Loucy (cell line): ENCODE measurements around the gene SMAD7.

Source experiments
- H2AFZ ChIP-seq: fragments of 200-600 bp; sonication (generic); 2 replicates; pipeline ENCODE4 v1.6.0; 2016; ENCODE audit warnings: antibody characterized with exemption, mild to moderate bottlenecking, low read length, moderate library complexity
- H3F3A ChIP-seq: fragments of 200-600 bp; 2 replicates; pipeline ENCODE4 v1.6.0; 2016; ENCODE audit warnings: antibody characterized with exemption, low read depth, mild to moderate bottlenecking
- H3K27me3 ChIP-seq: fragments of 200-600 bp; sonication (generic); 2 replicates; pipeline ENCODE4 v1.6.1; 2014; ENCODE audit warnings: low read length, mild to moderate bottlenecking; ENCODE audit not compliant: insufficient read depth, poor library complexity, severe bottlenecking
- H3K36me3 ChIP-seq: fragments of 200-600 bp; sonication (generic); 2 replicates; pipeline ENCODE4 v1.6.1; 2016; ENCODE audit warnings: low read length; ENCODE audit not compliant: insufficient read depth
- H3K4me1 ChIP-seq: fragments of 200-600 bp; sonication (generic); 2 replicates; pipeline ENCODE4 v1.5.1; 2014; ENCODE audit warnings: low read length, mild to moderate bottlenecking; ENCODE audit not compliant: insufficient read depth, poor library complexity, severe bottlenecking
- H3K4me2 ChIP-seq: fragments of 200-600 bp; sonication (generic); 2 replicates; pipeline ENCODE4 v1.6.0; 2014; ENCODE audit warnings: antibody characterized with exemption, low read length, low read depth, mild to moderate bottlenecking; ENCODE audit not compliant: poor library complexity, severe bottlenecking
- H3K4me3 ChIP-seq: fragments of 200-600 bp; sonication (generic); 2 replicates; pipeline ENCODE4 v1.5.1; 2014; ENCODE audit warnings: low read length, mild to moderate bottlenecking, mixed read lengths; ENCODE audit not compliant: poor library complexity, severe bottlenecking
- H3K79me2 ChIP-seq: fragments of 200-600 bp; sonication (generic); 2 replicates; pipeline ENCODE4 v1.6.1; 2014; ENCODE audit warnings: low read length; ENCODE audit not compliant: insufficient read depth
- H3K9ac ChIP-seq: fragments of 200-600 bp; sonication (generic); 2 replicates; pipeline ENCODE4 v1.6.0; 2014; ENCODE audit warnings: mild to moderate bottlenecking, low read depth, low read length, moderate library complexity; ENCODE audit not compliant: poor library complexity, severe bottlenecking
- H3K9me2 ChIP-seq: fragments of 200-600 bp; sonication (generic); replicated peaks from 2 replicates; pipeline ENCODE4 v1.6.1; 2016; ENCODE audit warnings: low read depth, low read length, mixed read lengths
- H3K9me3 ChIP-seq: fragments of 200-600 bp; sonication (generic); 2 replicates; pipeline ENCODE4 v1.6.1; 2014; ENCODE audit warnings: mild to moderate bottlenecking, antibody characterized with exemption, low read length, low read depth; ENCODE audit not compliant: insufficient read depth
- H4K20me1 ChIP-seq: fragments of 200-600 bp; sonication (generic); 2 replicates; pipeline ENCODE4 v1.6.0; 2014; ENCODE audit warnings: antibody characterized with exemption, low read length, mild to moderate bottlenecking; ENCODE audit not compliant: insufficient read depth, poor library complexity, severe bottlenecking
- EZH2phosphoT487 ChIP-seq: fragments of 200-600 bp; IDR thresholded peaks from 2 replicates; pipeline ENCODE4 v1.6.1; 2018; ENCODE audit warnings: antibody characterized with exemption, mild to moderate bottlenecking, moderate library complexity, borderline replicate concordance
- TF ChIP-seq, protein P1 (sequence below): fragments of 200-600 bp; sonication (generic); conservative IDR thresholded peaks from 2 replicates; pipeline ENCODE4 v1.5.1; 2014; ENCODE audit warnings: mild to moderate bottlenecking, antibody characterized with exemption, low read length

Gene SMAD7

DNA sequence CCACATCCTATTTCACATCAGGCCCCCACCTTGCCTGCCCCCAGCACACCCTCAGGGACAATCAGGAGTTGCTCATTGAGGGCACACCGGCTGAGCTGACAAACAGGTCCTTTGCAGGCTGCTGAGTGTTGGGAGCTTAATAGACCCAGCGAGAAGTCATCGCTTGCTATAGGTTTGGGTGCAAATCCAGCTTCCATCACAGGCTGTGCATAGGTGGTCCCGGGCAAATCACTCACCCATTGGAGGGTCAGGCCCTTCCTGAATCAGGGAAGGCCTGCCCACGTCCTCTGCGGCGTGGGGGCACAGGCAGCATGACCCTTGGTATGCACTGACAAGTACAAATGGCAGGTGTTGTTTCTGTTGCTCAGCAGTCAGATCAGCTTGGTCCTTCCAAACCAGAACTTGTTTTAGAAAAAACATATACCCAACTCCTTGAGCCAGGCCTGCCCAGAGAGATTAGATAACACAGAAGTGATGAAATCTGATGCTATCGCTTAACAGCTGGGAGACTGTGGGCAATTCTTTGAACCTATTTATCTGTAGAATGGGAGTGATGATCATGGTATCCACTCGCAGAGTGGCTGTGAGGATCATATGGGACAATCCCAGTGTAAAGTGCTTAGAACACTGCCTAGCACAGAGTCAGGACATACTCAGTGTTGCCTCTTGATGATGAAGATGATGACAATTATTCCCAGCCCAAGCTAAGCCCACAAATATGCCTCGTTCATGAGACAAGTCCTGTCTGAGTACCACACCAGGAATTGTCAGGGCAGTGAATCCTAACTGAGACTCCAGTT, 34.9 kb downstream of the SMAD7 start:
- H2AFZ ChIP-seq, result no peak overlapping the region
- no peaks in the 10 kb centered on the region for H3K27me3 ChIP-seq
- H3K9me3 ChIP-seq, result no peaks in the 10 kb centered on the region
- no peaks in the 10 kb centered on the region for H3F3A ChIP-seq
- peaks cover 7% of the 10 kb centered on the region; the same call in 1 of the 2 replicates for H3K79me2 ChIP-seq
- TF ChIP-seq EZH2phosphoT487, result no peak
- TF ChIP-seq, protein P1, sequence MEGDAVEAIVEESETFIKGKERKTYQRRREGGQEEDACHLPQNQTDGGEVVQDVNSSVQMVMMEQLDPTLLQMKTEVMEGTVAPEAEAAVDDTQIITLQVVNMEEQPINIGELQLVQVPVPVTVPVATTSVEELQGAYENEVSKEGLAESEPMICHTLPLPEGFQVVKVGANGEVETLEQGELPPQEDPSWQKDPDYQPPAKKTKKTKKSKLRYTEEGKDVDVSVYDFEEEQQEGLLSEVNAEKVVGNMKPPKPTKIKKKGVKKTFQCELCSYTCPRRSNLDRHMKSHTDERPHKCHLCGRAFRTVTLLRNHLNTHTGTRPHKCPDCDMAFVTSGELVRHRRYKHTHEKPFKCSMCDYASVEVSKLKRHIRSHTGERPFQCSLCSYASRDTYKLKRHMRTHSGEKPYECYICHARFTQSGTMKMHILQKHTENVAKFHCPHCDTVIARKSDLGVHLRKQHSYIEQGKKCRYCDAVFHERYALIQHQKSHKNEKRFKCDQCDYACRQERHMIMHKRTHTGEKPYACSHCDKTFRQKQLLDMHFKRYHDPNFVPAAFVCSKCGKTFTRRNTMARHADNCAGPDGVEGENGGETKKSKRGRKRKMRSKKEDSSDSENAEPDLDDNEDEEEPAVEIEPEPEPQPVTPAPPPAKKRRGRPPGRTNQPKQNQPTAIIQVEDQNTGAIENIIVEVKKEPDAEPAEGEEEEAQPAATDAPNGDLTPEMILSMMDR, result no peak
- no peaks in the 10 kb centered on the region for H3K4me1 ChIP-seq
- H3K9ac ChIP-seq, result no peak overlapping the region
- no peaks in the 10 kb centered on the region for H3K9me2 ChIP-seq
- H3K36me3 ChIP-seq, result peaks cover 26% of the 10 kb centered on the region; the same call in 1 of the 2 replicates
- no peak overlapping the region for H3K4me2 ChIP-seq
- H3K4me3 ChIP-seq, result no peak overlapping the region
- peaks cover 11% of the 10 kb centered on the region for H4K20me1 ChIP-seq

DNA sequence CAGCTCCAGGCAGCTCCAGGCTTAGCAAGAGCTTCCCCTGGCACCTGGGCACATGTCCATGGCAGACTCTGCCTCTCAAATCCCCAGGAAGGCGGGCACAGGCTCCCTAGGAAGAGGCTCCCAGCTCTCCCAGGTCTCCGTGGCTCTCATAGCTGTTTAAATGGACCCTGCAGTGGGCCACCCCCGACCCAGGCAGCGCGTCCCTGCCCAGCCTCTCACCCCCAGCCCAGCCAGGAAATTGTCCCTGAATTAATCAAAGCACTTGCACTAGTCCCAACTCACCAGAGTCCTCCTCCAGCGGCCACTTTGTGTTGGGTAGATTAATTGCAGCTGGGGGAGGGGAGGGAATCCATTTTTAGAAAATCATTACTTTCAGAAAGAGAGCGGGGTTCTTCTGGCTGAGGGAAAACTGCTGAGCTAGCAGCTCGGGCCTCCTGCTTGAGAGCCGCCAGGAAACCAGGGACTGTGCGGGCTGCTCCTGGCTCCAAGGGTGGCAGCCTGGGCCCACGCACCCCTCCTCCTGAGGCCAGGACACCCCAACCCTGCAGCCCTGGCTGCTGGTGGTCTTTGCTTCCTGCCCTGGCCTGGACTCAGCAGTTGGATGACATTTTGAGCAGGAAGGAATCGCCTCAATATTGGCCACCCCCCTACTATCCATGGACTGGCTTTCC, 36.0 kb downstream of the SMAD7 start:
- Histone ChIP-seq H3K9me3 (no peaks in the 10 kb centered on the region), H2AFZ (no peak overlapping the region), H3F3A (no peaks in the 10 kb centered on the region), H3K36me3 (peaks cover 16% of the 10 kb centered on the region; the same call in 1 of the 2 replicates), H3K9ac (no peak overlapping the region), H3K9me2 (no peaks in the 10 kb centered on the region), H3K4me2 (no peak overlapping the region), H3K4me1 (peaks cover 7% of the 10 kb centered on the region), H3K27me3 (no peaks in the 10 kb centered on the region), H3K79me2 (no peaks in the 10 kb centered on the region), H4K20me1 (peaks cover 5% of the 10 kb centered on the region), H3K4me3 (no peak overlapping the region)
- no peak for TF ChIP-seq EZH2phosphoT487
- TF ChIP-seq, protein P1, result no peak

DNA sequence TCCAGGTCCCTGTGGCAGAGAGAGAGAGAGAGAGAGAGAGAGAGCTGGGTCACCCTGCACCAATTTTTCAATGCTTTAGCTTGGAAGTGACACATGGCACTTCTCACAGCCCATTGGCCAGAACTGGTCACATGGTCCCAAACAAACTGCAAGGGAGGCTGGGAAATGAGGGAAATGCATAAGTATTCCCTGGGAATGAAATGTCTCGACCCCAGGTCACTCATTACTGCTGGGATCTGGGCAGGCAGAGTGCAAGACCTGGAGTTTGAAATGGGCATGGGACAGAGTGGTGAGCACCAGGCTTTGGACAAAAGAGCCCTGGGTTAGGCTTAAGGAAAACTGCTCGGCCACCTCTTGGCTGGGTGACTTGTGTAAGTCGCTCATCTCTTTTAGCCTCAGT, 37.0 kb downstream of the SMAD7 start:
- Histone ChIP-seq H2AFZ (no peak overlapping the region), H4K20me1 (peaks cover 5% of the 10 kb centered on the region), H3K9me3 (no peaks in the 10 kb centered on the region), H3K9ac (no peak overlapping the region), H3K36me3 (peaks cover 7% of the 10 kb centered on the region; the same call in 1 of the 2 replicates), H3K9me2 (no peaks in the 10 kb centered on the region), H3K4me3 (no peak overlapping the region), H3K4me2 (no peak overlapping the region), H3K4me1 (peaks cover 12% of the 10 kb centered on the region), H3K27me3 (no peaks in the 10 kb centered on the region), H3F3A (no peaks in the 10 kb centered on the region), H3K79me2 (no peaks in the 10 kb centered on the region)
- TF ChIP-seq, protein P1, result no peak
- no peak for TF ChIP-seq EZH2phosphoT487
